ENCODE results near the gene CABLES2.

DNA sequence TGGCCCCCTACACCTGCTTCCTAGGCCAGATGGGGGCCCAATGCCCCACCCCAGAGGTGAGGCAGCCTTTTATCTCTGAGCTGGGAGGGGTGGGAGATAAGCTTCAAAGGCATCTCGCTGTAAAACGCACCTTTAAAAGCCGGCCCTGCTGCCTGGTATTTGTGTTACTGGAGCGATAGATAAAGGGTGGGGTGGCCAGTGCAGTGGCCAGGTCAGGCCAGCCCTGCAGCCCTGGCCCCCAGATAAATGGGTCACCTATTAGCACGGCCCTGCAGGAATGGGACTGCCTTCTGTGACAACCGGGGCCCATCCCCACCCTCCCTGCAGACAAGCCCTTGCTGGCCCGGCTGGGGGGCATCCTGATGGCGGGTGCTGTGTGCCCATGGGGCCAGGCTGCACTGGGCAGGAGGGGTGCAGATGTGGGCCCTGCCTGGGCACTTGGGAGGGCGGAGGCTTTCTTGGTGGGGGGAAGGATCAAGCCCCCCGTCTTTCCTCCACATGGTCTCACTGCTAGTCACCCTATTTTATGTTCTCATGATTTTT lies 23.3 kb upstream of the CABLES2 start:
- TF ChIP-seq MECOM (CRISPR knock-in tag; IDR thresholded peaks at IDR 0.05) (no peak), MCM3 (IDR thresholded peaks at IDR 0.05) (no peak), CHD1 (IDR thresholded peaks at IDR 0.05; ENCODE audit: low read length) (no peak), BRD9 (IDR thresholded peaks at IDR 0.05; ENCODE audit: low read depth, partially characterized antibody) (no peak), TAF1 (IDR thresholded peaks at IDR 0.05; ENCODE audit: control insufficient read depth, extremely low read depth, insufficient read depth, low read length, severe bottlenecking) (no peak)
- TF ChIP-seq, protein P1, sequence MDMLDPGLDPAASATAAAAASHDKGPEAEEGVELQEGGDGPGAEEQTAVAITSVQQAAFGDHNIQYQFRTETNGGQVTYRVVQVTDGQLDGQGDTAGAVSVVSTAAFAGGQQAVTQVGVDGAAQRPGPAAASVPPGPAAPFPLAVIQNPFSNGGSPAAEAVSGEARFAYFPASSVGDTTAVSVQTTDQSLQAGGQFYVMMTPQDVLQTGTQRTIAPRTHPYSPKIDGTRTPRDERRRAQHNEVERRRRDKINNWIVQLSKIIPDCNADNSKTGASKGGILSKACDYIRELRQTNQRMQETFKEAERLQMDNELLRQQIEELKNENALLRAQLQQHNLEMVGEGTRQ (CRISPR knock-in tag; IDR thresholded peaks at IDR 0.05), result no peak
- TF ChIP-seq, protein P2, sequence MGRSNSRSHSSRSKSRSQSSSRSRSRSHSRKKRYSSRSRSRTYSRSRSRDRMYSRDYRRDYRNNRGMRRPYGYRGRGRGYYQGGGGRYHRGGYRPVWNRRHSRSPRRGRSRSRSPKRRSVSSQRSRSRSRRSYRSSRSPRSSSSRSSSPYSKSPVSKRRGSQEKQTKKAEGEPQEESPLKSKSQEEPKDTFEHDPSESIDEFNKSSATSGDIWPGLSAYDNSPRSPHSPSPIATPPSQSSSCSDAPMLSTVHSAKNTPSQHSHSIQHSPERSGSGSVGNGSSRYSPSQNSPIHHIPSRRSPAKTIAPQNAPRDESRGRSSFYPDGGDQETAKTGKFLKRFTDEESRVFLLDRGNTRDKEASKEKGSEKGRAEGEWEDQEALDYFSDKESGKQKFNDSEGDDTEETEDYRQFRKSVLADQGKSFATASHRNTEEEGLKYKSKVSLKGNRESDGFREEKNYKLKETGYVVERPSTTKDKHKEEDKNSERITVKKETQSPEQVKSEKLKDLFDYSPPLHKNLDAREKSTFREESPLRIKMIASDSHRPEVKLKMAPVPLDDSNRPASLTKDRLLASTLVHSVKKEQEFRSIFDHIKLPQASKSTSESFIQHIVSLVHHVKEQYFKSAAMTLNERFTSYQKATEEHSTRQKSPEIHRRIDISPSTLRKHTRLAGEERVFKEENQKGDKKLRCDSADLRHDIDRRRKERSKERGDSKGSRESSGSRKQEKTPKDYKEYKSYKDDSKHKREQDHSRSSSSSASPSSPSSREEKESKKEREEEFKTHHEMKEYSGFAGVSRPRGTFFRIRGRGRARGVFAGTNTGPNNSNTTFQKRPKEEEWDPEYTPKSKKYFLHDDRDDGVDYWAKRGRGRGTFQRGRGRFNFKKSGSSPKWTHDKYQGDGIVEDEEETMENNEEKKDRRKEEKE (IDR thresholded peaks at IDR 0.05; ENCODE audit: borderline replicate concordance in 1 of 2, control insufficient read depth in 1 of 2, low read depth in 2 of 2, low read length in 1 of 2), result no peak
- TF ChIP-seq, protein P3, sequence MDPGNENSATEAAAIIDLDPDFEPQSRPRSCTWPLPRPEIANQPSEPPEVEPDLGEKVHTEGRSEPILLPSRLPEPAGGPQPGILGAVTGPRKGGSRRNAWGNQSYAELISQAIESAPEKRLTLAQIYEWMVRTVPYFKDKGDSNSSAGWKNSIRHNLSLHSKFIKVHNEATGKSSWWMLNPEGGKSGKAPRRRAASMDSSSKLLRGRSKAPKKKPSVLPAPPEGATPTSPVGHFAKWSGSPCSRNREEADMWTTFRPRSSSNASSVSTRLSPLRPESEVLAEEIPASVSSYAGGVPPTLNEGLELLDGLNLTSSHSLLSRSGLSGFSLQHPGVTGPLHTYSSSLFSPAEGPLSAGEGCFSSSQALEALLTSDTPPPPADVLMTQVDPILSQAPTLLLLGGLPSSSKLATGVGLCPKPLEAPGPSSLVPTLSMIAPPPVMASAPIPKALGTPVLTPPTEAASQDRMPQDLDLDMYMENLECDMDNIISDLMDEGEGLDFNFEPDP (CRISPR knock-in tag; IDR thresholded peaks at IDR 0.05), result no peak
- TF ChIP-seq, protein P4, sequence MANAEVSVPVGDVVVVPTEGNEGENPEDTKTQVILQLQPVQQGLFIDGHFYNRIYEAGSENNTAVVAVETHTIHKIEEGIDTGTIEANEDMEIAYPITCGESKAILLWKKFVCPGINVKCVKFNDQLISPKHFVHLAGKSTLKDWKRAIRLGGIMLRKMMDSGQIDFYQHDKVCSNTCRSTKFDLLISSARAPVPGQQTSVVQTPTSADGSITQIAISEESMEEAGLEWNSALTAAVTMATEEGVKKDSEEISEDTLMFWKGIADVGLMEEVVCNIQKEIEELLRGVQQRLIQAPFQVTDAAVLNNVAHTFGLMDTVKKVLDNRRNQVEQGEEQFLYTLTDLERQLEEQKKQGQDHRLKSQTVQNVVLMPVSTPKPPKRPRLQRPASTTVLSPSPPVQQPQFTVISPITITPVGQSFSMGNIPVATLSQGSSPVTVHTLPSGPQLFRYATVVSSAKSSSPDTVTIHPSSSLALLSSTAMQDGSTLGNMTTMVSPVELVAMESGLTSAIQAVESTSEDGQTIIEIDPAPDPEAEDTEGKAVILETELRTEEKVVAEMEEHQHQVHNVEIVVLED (CRISPR knock-in tag; IDR thresholded peaks at IDR 0.05), result no peak

Data from K562 (cell line).